Choroid plexus epithelial cell (primary cell): ENCODE measurements around the gene MAN2B2.

Experiments used
- DNase-seq: peaks from one replicate; pipeline ENCODE4 v3.0.0-alpha.2; 2010; ENCODE audit warnings: low read depth
- H3K4me3 ChIP-seq: 2 replicates; pipeline ENCODE4 v1.5.1; 2011; ENCODE audit warnings: low read depth, mild to moderate bottlenecking, control low read depth, low read length, moderate library complexity
- TF ChIP-seq, protein P1 (sequence below): conservative IDR thresholded peaks from 2 replicates; pipeline ENCODE4 v1.5.1; 2011; ENCODE audit warnings: low read depth, mild to moderate bottlenecking, control low read depth, inconsistent platforms, low read length, moderate library complexity

Gene MAN2B2

DNA sequence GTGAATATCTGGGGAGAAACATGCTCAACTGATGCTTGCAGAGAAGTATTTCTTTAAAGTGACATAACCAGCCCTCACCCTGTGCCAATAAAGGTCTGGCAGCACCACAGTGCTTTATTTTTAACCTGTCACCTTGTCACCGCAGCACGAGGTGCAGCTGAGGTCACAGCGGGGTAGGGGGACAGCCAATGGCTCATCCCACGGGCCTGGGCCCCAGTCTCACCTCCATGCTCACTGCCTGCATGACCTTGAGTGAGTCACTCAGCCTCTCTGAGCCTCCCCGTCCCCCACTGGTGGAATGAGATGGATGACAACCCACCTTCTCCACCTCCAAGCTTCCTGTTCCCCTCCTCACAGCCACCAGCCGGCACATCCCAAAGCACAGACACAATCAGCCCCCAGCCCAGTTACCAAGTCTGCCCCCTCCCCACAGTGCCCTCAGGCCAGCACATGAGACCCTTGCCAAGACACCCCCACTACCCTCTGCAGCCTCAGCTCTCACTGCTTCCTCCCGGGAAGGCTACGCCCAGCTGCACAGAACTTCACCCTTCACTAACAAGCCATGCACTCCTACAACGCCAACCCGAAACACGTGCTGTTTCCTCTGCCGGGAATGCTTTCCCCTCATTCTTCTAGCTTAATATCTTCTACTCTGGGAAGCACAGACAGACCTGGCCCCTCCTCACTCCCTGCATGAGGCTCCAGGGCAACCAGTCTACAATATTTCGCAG, 24.9 kb upstream of the MAN2B2 start:
- TF ChIP-seq, protein P1, sequence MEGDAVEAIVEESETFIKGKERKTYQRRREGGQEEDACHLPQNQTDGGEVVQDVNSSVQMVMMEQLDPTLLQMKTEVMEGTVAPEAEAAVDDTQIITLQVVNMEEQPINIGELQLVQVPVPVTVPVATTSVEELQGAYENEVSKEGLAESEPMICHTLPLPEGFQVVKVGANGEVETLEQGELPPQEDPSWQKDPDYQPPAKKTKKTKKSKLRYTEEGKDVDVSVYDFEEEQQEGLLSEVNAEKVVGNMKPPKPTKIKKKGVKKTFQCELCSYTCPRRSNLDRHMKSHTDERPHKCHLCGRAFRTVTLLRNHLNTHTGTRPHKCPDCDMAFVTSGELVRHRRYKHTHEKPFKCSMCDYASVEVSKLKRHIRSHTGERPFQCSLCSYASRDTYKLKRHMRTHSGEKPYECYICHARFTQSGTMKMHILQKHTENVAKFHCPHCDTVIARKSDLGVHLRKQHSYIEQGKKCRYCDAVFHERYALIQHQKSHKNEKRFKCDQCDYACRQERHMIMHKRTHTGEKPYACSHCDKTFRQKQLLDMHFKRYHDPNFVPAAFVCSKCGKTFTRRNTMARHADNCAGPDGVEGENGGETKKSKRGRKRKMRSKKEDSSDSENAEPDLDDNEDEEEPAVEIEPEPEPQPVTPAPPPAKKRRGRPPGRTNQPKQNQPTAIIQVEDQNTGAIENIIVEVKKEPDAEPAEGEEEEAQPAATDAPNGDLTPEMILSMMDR: no peak
- no peak for DNase-seq
- no peak overlapping the region for H3K4me3 ChIP-seq

DNA sequence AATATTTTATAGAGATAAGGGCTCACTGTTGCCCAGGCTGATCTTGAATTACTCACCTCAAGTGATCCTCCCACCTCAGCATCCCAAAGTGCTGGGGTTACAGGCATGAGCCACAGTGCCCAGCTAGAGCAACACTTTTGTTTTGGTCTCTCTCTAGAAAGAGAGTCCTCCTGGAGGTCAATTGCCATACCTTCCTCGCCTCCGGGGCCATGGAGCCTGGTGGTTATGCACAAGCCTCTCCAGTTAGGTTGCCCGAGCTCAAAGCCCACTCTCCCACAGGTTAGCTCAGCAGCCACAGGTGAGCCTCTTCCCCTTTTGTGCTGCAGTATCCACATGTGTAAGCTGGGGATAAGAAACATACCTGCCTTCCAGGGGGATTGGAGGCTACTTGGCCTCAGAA, 24.2 kb upstream of the MAN2B2 start:
- H3K4me3 ChIP-seq: no peak overlapping the region
- DNase-seq: no peak
- TF ChIP-seq, protein P1: no peak

DNA sequence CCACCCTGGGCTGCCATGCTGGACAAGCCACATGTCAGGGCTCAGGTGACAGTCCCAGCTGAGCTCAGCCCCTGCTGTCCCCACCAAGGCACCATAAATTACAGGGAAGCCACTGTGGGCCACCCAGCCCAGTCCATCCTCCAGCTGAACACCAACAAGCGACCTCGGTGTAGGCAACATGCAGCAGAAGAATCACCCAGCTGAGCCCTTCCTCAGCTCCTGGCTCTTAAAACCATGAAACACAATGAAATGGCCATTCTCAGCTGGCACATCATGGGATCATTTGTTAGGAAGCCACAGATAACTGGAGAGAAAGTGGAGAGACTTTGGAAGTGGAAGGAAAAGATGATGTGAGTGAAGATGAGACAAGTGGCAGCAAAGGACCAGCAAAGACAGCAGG, 23.3 kb upstream of the MAN2B2 start:
- no peak overlapping the region for H3K4me3 ChIP-seq
- DNase-seq: no peak
- TF ChIP-seq, protein P1: no peak

DNA sequence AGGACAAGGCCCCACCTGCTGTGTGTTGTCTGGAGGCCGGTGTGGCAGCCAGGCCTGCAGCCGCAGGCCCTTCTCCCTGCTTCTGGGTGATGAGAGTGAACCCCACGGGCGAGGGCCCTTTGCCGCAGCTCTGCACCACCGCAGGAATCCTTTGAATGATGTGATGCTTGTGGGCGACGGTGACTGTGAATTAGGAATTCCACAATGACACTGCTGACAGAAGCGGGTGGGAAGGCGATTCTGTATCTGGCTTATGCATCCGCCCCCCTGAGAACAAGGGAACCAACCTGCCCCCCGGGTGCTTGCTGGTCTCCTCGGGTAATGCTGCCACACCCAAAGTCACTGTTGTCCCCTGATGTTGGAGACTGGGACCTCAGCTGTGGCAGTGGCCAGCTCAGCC, 19.5 kb upstream of the MAN2B2 start:
- no peak for DNase-seq
- TF ChIP-seq, protein P1: no peak
- H3K4me3 ChIP-seq: no peak overlapping the region

DNA sequence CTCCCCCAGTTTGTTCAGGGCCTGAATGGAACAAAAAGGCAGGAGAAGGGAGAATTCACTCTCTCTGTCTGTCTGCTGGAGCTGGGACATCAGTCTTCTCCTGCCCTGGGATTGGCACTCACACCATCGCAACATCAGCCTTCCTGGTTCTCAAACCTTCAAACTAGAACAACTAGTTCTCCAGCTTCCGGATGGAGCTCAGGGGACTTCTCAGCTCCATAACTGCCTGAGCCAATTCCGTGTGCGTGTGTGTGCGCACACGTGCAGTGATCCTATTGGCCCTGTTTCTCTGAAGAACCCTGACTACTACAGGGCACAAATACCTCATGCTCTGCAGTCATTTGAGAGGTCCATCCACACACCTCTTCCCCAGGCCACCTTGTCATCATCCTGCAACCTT, 18.7 kb upstream of the MAN2B2 start:
- H3K4me3 ChIP-seq: no peak overlapping the region
- TF ChIP-seq, protein P1: no peak
- no peak for DNase-seq

DNA sequence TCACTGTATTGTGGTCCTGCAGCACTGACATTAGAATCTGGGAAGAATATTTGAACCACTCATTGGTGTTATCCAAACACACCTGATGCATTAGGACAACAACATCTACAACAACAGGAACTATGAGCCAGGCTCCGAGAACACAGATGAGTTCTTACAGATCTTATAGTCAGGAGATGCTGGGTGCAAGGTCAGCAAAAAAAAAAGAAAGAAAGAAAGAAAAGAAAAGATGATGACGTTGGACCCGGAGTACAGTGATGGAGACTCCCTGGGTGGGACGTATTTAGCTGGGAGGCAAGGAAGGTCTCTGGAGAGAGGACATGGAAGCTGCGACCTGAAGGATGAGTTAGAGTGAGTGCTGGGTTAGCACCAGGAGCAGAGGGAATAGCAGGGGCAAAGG, 17.8 kb upstream of the MAN2B2 start:
- DNase-seq: no peak
- no peak overlapping the region for H3K4me3 ChIP-seq
- TF ChIP-seq, protein P1: no peak

DNA sequence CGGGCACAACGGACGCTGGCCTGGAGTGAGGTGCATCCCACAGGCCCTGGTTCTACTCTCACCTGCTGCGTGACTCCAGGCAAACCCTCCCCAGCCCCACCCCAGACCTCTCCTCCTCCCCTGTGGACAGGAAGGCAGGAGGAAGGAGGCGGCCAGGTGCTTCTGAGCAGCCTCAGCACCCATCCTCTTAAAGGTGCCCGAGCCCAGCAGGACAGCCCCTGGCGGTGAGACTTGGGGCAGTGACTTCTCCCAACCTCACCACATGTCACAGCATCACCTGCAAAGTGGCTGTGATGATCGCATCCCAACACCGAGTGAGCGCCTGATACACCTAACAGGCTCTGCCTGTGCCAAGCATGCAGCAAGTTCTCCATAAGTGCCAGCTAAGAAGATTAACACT, 17.1 kb upstream of the MAN2B2 start:
- no peak overlapping the region for H3K4me3 ChIP-seq
- DNase-seq: no peak
- TF ChIP-seq, protein P1: no peak
